ENCODE results near the gene ENDOU.

DNA sequence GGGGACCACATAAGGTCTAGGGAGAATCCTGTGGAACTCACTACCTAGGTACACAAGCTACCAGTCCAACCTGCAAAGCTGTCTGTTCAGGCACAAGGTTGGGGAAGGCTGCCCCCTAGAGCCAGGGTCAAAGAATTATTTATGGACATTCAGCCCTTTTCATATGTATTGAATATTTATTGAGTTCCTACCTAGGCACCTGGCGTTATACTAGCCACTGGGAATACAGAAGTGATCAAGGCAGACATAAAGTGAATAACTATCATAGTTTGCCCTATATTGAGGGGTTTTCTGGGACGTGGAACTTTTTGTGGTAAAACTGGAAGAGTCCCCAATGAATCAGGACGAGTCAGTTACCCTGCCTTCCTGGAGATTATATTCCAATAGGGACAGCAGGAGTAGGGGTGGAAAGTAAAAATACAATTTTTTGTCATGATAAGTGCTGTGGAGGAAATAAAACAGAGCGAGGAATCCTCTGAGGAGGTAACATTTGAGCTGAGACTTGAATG is 42.0 kb upstream of the ENDOU start:
- TF ChIP-seq POLR2AphosphoS5 (IDR thresholded peaks at IDR 0.05; ENCODE audit: borderline replicate concordance, low read depth, low read length) (no peak), EZH2 (IDR thresholded peaks at IDR 0.05) (no peak)
